ENCODE data around the gene SDK2. TPM values are rescaled to one million over a fixed set of nuclear protein-coding genes. Genes with fewer than 3 reads are reported as not detected.
A peak's percentile ranks its signal among the peaks of the same experiment; 100 is the strongest.

The SDK2 gene
- total and polyA plus RNA-seq, 2 of the 8 experiments (the other 6 are each of a cell fraction or from before 2014, with no cell fraction given) = 3.9 to 4.1 TPM

DNA sequence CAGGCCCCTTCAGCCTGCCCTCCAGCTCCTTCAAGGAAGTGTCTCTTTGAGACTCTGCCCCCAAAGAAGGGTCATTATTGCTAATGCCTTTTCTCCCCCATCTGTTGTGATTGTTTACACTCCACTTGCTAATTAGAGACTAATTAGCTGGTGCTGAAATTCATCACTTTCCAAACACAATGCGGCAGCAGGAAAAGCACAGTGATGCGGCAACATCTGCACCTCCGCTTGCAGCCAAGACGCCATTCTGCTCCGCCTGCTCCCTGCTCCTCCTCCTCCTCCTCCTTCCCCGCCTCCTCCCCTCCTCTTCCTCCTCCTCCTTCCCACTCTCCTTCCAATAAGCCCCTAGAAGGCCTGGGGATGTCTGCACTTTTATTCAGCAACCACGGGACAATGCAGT, 110.5 kb downstream of the SDK2 start:
- H4K91ac ChIP-seq (replicated peaks; ENCODE audit: insufficient read length, low read length) = no peak overlapping the region
- no peak overlapping the region for H3K23ac ChIP-seq (ENCODE audit: insufficient read length)
- H3K18ac ChIP-seq (ENCODE audit: extremely low read depth, low read length) = no peak overlapping the region
- H3K4me1 ChIP-seq (replicated peaks in 1 of 4; ENCODE audit: control insufficient read depth in 3 of 4, insufficient read depth in 4 of 4, low read length in 3 of 4) = peaks cover 0 to 27% (median 11%) of the 10 kb centered on the region in 4 experiments; a peak in 6 of 7 replicates
- CTCF ChIA-PET (ENCODE audit: partially characterized antibody) = interaction anchor here (0.6 to 1.2 kb wide), 5 partner anchors 11 to 81 kb away, joined by 3 to 4 read pairs (median 3); no protein-coding TSS in a partner anchor
- H2BK20ac ChIP-seq (ENCODE audit: low read length) = no peak overlapping the region
- no peaks in the 10 kb centered on the region for H3K79me2 ChIP-seq (ENCODE audit: control insufficient read depth in 1 of 2, insufficient read depth in 2 of 2, low read length in 2 of 2)
- 0 out of 2 replicates have a peak overlapping the region, but pooled peaks have one; percentile 28 for H2BK12ac ChIP-seq (ENCODE audit: low read depth, low read length)
- H3K14ac ChIP-seq (ENCODE audit: insufficient read length) = no peak overlapping the region
- H3K4me3 ChIP-seq (ENCODE audit: extremely low read depth in 1 of 4, insufficient read depth in 2 of 4, low read depth in 3 of 4, low read length in 4 of 4) = no peak overlapping the region
- H2BK120ac ChIP-seq (replicated peaks; ENCODE audit: low read depth, low read length) = no peak overlapping the region
- no peaks in the 10 kb centered on the region for H3K27me3 ChIP-seq (replicated peaks in 1 of 4; ENCODE audit: control insufficient read depth in 3 of 4, extremely low read depth in 1 of 4, insufficient read depth in 3 of 4, low read length in 3 of 4)
- no peak overlapping the region for H4K5ac ChIP-seq (ENCODE audit: insufficient read length, low read depth, low read length)
- TF ChIP-seq TBP (IDR thresholded peaks at IDR 0.05; ENCODE audit: low read depth, low read length) (no peak), CBX5 (IDR thresholded peaks at IDR 0.05; ENCODE audit: low read depth, low read length) (no peak), SP2 (IDR thresholded peaks at IDR 0.05; ENCODE audit: low read length) (no peak), POLR2A (IDR thresholded peaks at IDR 0.05; ENCODE audit: control extremely low read depth in 1 of 2, low read depth in 2 of 2, low read length in 2 of 2) (no peak), MAFK (IDR thresholded peaks at IDR 0.05; ENCODE audit: low read depth, low read length) (no peak)
- H2AFZ ChIP-seq (ENCODE audit: low read length) = no peak overlapping the region
- H4K20me1 ChIP-seq (replicated peaks in 1 of 2; ENCODE audit: control insufficient read depth in 1 of 2, insufficient read depth in 2 of 2, low read length in 2 of 2) = peaks cover 3% of the 10 kb centered on the region in 2 experiments
- H3K9me3 ChIP-seq (ENCODE audit: insufficient read depth in 2 of 2, low read depth in 1 of 2, low read length in 1 of 2) = no peaks in the 10 kb centered on the region
- WGBS, 2 experiments (ENCODE audit: extremely low coverage in 1 of 2, insufficient coverage in 1 of 2, insufficient read length in 1 of 2, insufficient replicate concordance in 2 of 2, low coverage in 1 of 2, low lambda C conversion rate in 2 of 2, missing lambda C conversion rate in 1 of 2) = 75% methylated on average over 7 of the region's 7 CpGs; no CpG with 5 or more reads in 1 of the 2 experiments
- no peak overlapping the region for H2BK15ac ChIP-seq (ENCODE audit: low read length)
- H3K79me1 ChIP-seq (ENCODE audit: low read depth, low read length) = no peaks in the 10 kb centered on the region
- no peaks in the 10 kb centered on the region for H3K36me3 ChIP-seq (ENCODE audit: control insufficient read depth in 2 of 4, insufficient read depth in 4 of 4, low read length in 3 of 4)
- H3K23me2 ChIP-seq (ENCODE audit: low read depth, low read length) = no peaks in the 10 kb centered on the region
- no peak overlapping the region for H3K9ac ChIP-seq (replicated peaks in 1 of 4; ENCODE audit: extremely low read depth in 1 of 4, low read depth in 3 of 4, low read length in 3 of 4)
- DNase-seq (ENCODE audit: low read depth in 1 of 2, low spot score in 2 of 2) (no peak), FAIRE-seq (no peak)
- no peak overlapping the region for H3K27ac ChIP-seq (ENCODE audit: low read depth, low read length)
- H4K8ac ChIP-seq (ENCODE audit: extremely low read depth, insufficient read depth, low read length) = no peak overlapping the region
- H2BK5ac ChIP-seq (ENCODE audit: low read depth, low read length) = no peak overlapping the region
- H3K4me2 ChIP-seq (ENCODE audit: insufficient read depth in 1 of 2, low read depth in 2 of 2, low read length in 2 of 2) = peak overlapping the region in 1 of 2 experiments; percentile 17; a peak in 2 of 4 replicates
- H3K56ac ChIP-seq (replicated peaks; ENCODE audit: insufficient read length, low read depth, low read length) = no peak overlapping the region
- no peak overlapping the region for H3K4ac ChIP-seq (replicated peaks; ENCODE audit: insufficient read length, low read depth, low read length)
- POLR2A ChIA-PET (ENCODE audit: partially characterized antibody) = no interaction called here
- no peak overlapping the region for H2AK5ac ChIP-seq (ENCODE audit: low read depth, low read length)
